Memory B cell (primary cell): ENCODE data around the gene ZNF8.

Source experiments
- ATAC-seq: fragments of 150-1000 bp; cut with Tn5 transposase; 2 replicates; pipeline ENCODE4 v1.10.0; 2021; ENCODE audit warnings: low read depth, mild to moderate bottlenecking, moderate library complexity
- DNase-seq, 2 donors: peaks; one replicate each; pipeline ENCODE4 v3.0.0; 2022; ENCODE audit warnings: low spot score in 2 of 2
- H3K27ac Mint-ChIP-seq: one replicate; pipeline ENCODE4 v1.8.0; 2022; ENCODE audit warnings: mild to moderate bottlenecking, moderate library complexity, mixed read lengths
- H3K27me3 Mint-ChIP-seq: one replicate; pipeline ENCODE4 v1.8.0; 2022; ENCODE audit warnings: mixed read lengths
- H3K36me3 Mint-ChIP-seq: one replicate; pipeline ENCODE4 v1.8.0; 2022; ENCODE audit warnings: mild to moderate bottlenecking, mixed read lengths
- H3K4me1 Mint-ChIP-seq: one replicate; pipeline ENCODE4 v1.8.0; 2022; ENCODE audit warnings: mixed read lengths
- H3K4me3 Mint-ChIP-seq: one replicate; pipeline ENCODE4 v1.8.0; 2022; ENCODE audit warnings: mild to moderate bottlenecking, moderate library complexity, mixed read lengths
- H3K9me3 Mint-ChIP-seq: one replicate; pipeline ENCODE4 v1.8.0; 2022; ENCODE audit warnings: mixed read lengths

The ZNF8 gene

GRCh38 chr19:58277197-58277596 lies 1.6 kb upstream of the ZNF8 start:
- no peak overlapping the region for H3K27ac Mint-ChIP-seq
- peaks cover 2% of the 10 kb centered on the region for H3K9me3 Mint-ChIP-seq
- H3K36me3 Mint-ChIP-seq, result peaks cover 18% of the 10 kb centered on the region
- no peak for DNase-seq
- H3K27me3 Mint-ChIP-seq, result no peaks in the 10 kb centered on the region
- H3K4me3 Mint-ChIP-seq, result peak overlapping the region; percentile 47
- peaks cover 18% of the 10 kb centered on the region for H3K4me1 Mint-ChIP-seq
- ATAC-seq, result no peak

GRCh38 chr19:58277748-58278540 lies 811 bp upstream of the ZNF8 start:
- H3K27me3 Mint-ChIP-seq, result no peaks in the 10 kb centered on the region
- H3K9me3 Mint-ChIP-seq, result peaks cover 2% of the 10 kb centered on the region
- peak; percentile 3 for ATAC-seq
- peaks cover 14% of the 10 kb centered on the region for H3K36me3 Mint-ChIP-seq
- H3K27ac Mint-ChIP-seq, result peak overlapping the region; percentile 85
- DNase-seq, result no peak
- peaks cover 20% of the 10 kb centered on the region for H3K4me1 Mint-ChIP-seq
- peak overlapping the region; percentile 93 for H3K4me3 Mint-ChIP-seq

- no peak for ATAC-seq
- no peaks in the 10 kb centered on the region for H3K27me3 Mint-ChIP-seq
- no peak for DNase-seq
- peaks cover 14% of the 10 kb centered on the region for H3K36me3 Mint-ChIP-seq
- H3K4me1 Mint-ChIP-seq, result peaks cover 20% of the 10 kb centered on the region
- peaks cover 2% of the 10 kb centered on the region for H3K9me3 Mint-ChIP-seq
- peak overlapping the region; percentile 93 for H3K4me3 Mint-ChIP-seq
- H3K27ac Mint-ChIP-seq, result peak overlapping the region; percentile 85
Observed at GRCh38 chr19:58279042-58279924, 528 bp downstream of the ZNF8 start.

- Mint-ChIP-seq H3K9me3 (no peaks in the 10 kb centered on the region), H3K36me3 (peaks cover 10% of the 10 kb centered on the region), H3K27me3 (no peaks in the 10 kb centered on the region), H3K4me1 (peaks cover 20% of the 10 kb centered on the region), H3K4me3 (peak overlapping the region; percentile 93), H3K27ac (no peak overlapping the region)
- DNase-seq (no peak), ATAC-seq (no peak)
Observed at GRCh38 chr19:58279925-58280316, 1.2 kb downstream of the ZNF8 start.

- Mint-ChIP-seq H3K9me3 (peaks cover 2% of the 10 kb centered on the region), H3K4me3 (no peak overlapping the region), H3K27ac (no peak overlapping the region), H3K36me3 (peaks cover 30% of the 10 kb centered on the region), H3K27me3 (no peaks in the 10 kb centered on the region), H3K4me1 (peaks cover 22% of the 10 kb centered on the region)
- DNase-seq, result no peak
- ATAC-seq, result no peak
Observed at GRCh38 chr19:58284199-58284598, 5.4 kb downstream of the ZNF8 start.

GRCh38 chr19:58291943-58292342 lies 13.2 kb downstream of the ZNF8 start:
- H3K27ac Mint-ChIP-seq, result no peak overlapping the region
- no peaks in the 10 kb centered on the region for H3K27me3 Mint-ChIP-seq
- H3K9me3 Mint-ChIP-seq, result peaks cover 10% of the 10 kb centered on the region
- H3K4me1 Mint-ChIP-seq, result peaks cover 3% of the 10 kb centered on the region
- ATAC-seq, result no peak
- DNase-seq, result no peak
- no peak overlapping the region for H3K4me3 Mint-ChIP-seq
- H3K36me3 Mint-ChIP-seq, result peaks cover 49% of the 10 kb centered on the region

GRCh38 chr19:58294743-58295374 lies 16.1 kb downstream of the ZNF8 start:
- H3K27ac Mint-ChIP-seq, result no peak overlapping the region
- H3K36me3 Mint-ChIP-seq, result peaks cover 47% of the 10 kb centered on the region
- no peaks in the 10 kb centered on the region for H3K27me3 Mint-ChIP-seq
- no peak for DNase-seq
- H3K4me3 Mint-ChIP-seq, result no peak overlapping the region
- no peak for ATAC-seq
- peaks cover 8% of the 10 kb centered on the region for H3K9me3 Mint-ChIP-seq
- peaks cover 3% of the 10 kb centered on the region for H3K4me1 Mint-ChIP-seq

- H3K27ac Mint-ChIP-seq, result no peak overlapping the region
- no peak overlapping the region for H3K4me3 Mint-ChIP-seq
- peaks cover 8% of the 10 kb centered on the region for H3K9me3 Mint-ChIP-seq
- H3K4me1 Mint-ChIP-seq, result peaks cover 3% of the 10 kb centered on the region
- peaks cover 50% of the 10 kb centered on the region for H3K36me3 Mint-ChIP-seq
- H3K27me3 Mint-ChIP-seq, result no peaks in the 10 kb centered on the region
- ATAC-seq, result no peak
- DNase-seq, result no peak
Observed at GRCh38 chr19:58296104-58296503, 17.3 kb downstream of the ZNF8 start.

- ATAC-seq (no peak), DNase-seq (no peak)
- Mint-ChIP-seq H3K4me3 (no peak overlapping the region), H3K27me3 (no peaks in the 10 kb centered on the region), H3K9me3 (no peaks in the 10 kb centered on the region), H3K27ac (no peak overlapping the region), H3K4me1 (peaks cover 6% of the 10 kb centered on the region), H3K36me3 (peaks cover 27% of the 10 kb centered on the region)
Observed at GRCh38 chr19:58300620-58301019, 21.9 kb downstream of the ZNF8 start.

- Mint-ChIP-seq H3K4me3 (peak overlapping the region; percentile 99), H3K4me1 (peaks cover 15% of the 10 kb centered on the region), H3K27me3 (no peaks in the 10 kb centered on the region), H3K36me3 (peaks cover 33% of the 10 kb centered on the region), H3K9me3 (no peaks in the 10 kb centered on the region), H3K27ac (peak overlapping the region; percentile 99)
- ATAC-seq (no peak), DNase-seq (no peak)
Observed at GRCh38 chr19:58304255-58304654, 25.5 kb downstream of the ZNF8 start.

GRCh38 chr19:58304748-58305064 lies 26.0 kb downstream of the ZNF8 start:
- Mint-ChIP-seq H3K36me3 (peaks cover 35% of the 10 kb centered on the region), H3K4me3 (peak overlapping the region; percentile 99), H3K4me1 (peaks cover 15% of the 10 kb centered on the region), H3K27ac (peak overlapping the region; percentile 99), H3K27me3 (no peaks in the 10 kb centered on the region), H3K9me3 (no peaks in the 10 kb centered on the region)
- ATAC-seq (no peak), DNase-seq (no peak)

- Mint-ChIP-seq H3K9me3 (no peaks in the 10 kb centered on the region), H3K4me1 (peaks cover 15% of the 10 kb centered on the region), H3K36me3 (peaks cover 37% of the 10 kb centered on the region), H3K27ac (peak within 1 kb of the TSS; percentile 99), H3K4me3 (peak within 1 kb of the TSS; percentile 99), H3K27me3 (no peaks in the 10 kb centered on the region)
- ATAC-seq (peak; percentile 91), DNase-seq (peak; percentile 84 to 92)
Observed at GRCh38 chr19:58305065-58305931, 26.5 kb downstream of the ZNF8 start, which contains the start of gene ERVK3-1. Gene ERVK3-1, plus strand, starts transcription at chr19:58305377. Its CDS starts 6,792 bp downstream, at chr19:58312169.

GRCh38 chr19:58305932-58306323 lies 27.2 kb downstream of the ZNF8 start:
- peak overlapping the region; percentile 99 for H3K4me3 Mint-ChIP-seq
- peak; percentile 19 to 27 for DNase-seq
- no peak for ATAC-seq
- peak overlapping the region; percentile 99 for H3K27ac Mint-ChIP-seq
- H3K36me3 Mint-ChIP-seq, result peaks cover 34% of the 10 kb centered on the region
- no peaks in the 10 kb centered on the region for H3K9me3 Mint-ChIP-seq
- peaks cover 15% of the 10 kb centered on the region for H3K4me1 Mint-ChIP-seq
- no peaks in the 10 kb centered on the region for H3K27me3 Mint-ChIP-seq
